Lower leg skin (tissue), 4 donors: ENCODE results near the gene TSTD2. TPM values are rescaled to one million over a fixed set of nuclear protein-coding genes. Genes with fewer than 3 reads are reported as not detected.

ENCODE experiments used
- DNase-seq, 2 donors: peaks; one replicate each; pipeline ENCODE4 v3.0.0-alpha.2; 2019; ENCODE audit warnings: low spot score in 2 of 2
- H3K4me3 ChIP-seq: fragments of 200-600 bp; sonication (generic); 2 replicates; pipeline ENCODE4 v1.5.1; 2017; ENCODE audit warnings: mild to moderate bottlenecking, low read depth; ENCODE audit not compliant: poor library complexity, severe bottlenecking
- POLR2A ChIP-seq, 2 donors: fragments of 450-650 bp; IDR thresholded peaks; one replicate each; pipeline ENCODE4 v1.6.1; 2016 to 2017; ENCODE audit warnings: antibody characterized with exemption in 2 of 2, mild to moderate bottlenecking in 1 of 2, moderate library complexity in 1 of 2
- WGBS, 2 donors: methylation state at CpG; one replicate each; pipeline ENCODE4 v1.1.5; 2018; 5-methylcytosine and 5-hydroxymethylcytosine counted together
- intact Hi-C: fragments of 100-400 bp; cut with DNase I; formaldehyde crosslinking; loops from one replicate; pipeline ENCODE4 v1.15.0; 2023; ENCODE audit warnings: low total_unique reads
- total RNA-seq, 4 donors: library from RNA; depleted of rRNA; stranded (reverse); fragments of >200 nt; gene quantifications; one replicate each; pipeline ENCODE4 v1.1.0, GENCODE V29; 2016
- TF ChIP-seq, protein P1 (sequence below), 3 donors: fragments of 450-650 bp; IDR thresholded peaks; one replicate each; pipeline ENCODE4 v1.5.1; 2016; ENCODE audit warnings: antibody characterized with exemption in 3 of 3, mild to moderate bottlenecking in 3 of 3, moderate library complexity in 2 of 3

TSTD2 gene
- total RNA-seq, 4 donors from 2014 or later, result 10.1 to 15.4 (median 13.2) TPM

DNA sequence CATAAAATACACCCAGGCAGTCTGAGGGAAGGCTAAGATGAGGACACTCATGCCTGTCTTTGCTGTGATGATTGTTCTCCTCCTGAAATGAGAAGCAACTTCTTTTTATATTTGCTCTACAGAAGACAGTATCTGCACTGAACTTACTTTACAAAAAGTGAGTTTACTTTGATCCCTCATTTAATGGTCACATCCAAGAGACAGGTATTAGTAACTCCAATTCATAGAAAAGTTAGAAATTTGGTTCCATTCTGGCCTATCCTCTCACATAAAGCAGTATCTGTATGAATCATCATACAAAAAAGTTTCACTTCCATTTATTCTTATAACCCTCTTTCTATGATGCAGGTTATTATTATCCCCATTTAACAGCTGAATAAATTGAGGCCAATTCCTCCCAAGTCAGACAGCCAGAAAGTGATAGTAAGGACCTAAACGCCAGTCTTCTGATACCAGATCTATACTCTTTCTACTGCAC is 15.2 kb downstream of the TSTD2 start:
- intact Hi-C loops, result no loop called here

DNA sequence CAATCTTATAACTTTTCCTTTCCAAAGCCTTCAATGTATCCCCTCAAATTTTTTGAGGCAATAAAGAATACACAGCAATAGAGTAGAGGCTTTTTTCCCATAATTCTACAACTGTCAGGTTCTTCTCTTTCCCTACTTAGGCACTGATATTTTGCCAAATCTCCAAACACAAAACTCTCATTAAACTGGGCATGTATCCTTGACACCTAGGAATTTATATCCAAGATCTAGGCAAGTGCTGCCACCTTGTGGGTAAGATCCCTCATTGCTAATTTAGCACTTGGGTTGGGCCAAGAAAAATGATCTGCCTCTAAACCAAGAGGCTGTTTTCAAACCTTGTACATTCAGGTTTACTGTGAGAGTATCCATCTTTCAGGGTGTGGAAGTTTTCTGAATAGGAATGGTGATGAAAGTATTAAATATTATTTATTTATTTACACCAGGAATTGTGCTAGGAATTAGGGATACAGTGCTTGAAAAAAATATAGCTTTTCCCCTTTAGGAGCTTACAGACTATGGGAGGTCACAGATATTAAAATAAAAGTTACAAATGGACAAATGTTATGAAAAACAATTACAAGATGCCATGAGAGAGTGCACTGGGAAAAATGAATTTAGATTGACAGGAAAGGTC is 17.6 kb downstream of the TSTD2 start:
- intact Hi-C loops, result no loop called here
- no peak overlapping the region for H3K4me3 ChIP-seq
- DNase-seq, result peak in 1 of 2 donors; percentile 77
- no peak for TF ChIP-seq POLR2A (IDR thresholded peaks at IDR 0.05)
- TF ChIP-seq, protein P1, sequence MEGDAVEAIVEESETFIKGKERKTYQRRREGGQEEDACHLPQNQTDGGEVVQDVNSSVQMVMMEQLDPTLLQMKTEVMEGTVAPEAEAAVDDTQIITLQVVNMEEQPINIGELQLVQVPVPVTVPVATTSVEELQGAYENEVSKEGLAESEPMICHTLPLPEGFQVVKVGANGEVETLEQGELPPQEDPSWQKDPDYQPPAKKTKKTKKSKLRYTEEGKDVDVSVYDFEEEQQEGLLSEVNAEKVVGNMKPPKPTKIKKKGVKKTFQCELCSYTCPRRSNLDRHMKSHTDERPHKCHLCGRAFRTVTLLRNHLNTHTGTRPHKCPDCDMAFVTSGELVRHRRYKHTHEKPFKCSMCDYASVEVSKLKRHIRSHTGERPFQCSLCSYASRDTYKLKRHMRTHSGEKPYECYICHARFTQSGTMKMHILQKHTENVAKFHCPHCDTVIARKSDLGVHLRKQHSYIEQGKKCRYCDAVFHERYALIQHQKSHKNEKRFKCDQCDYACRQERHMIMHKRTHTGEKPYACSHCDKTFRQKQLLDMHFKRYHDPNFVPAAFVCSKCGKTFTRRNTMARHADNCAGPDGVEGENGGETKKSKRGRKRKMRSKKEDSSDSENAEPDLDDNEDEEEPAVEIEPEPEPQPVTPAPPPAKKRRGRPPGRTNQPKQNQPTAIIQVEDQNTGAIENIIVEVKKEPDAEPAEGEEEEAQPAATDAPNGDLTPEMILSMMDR (IDR thresholded peaks at IDR 0.05), result no peak

More for the DNA sequence above, 15.2 kb downstream of the TSTD2 start:
- no peak overlapping the region for H3K4me3 ChIP-seq
- WGBS, 2 donors, result 84 to 88% methylated on average over 1 of the region's 1 CpG
- TF ChIP-seq POLR2A (IDR thresholded peaks at IDR 0.05), result no peak
- TF ChIP-seq, protein P1 (IDR thresholded peaks at IDR 0.05), result no peak
- DNase-seq, result no peak

DNA sequence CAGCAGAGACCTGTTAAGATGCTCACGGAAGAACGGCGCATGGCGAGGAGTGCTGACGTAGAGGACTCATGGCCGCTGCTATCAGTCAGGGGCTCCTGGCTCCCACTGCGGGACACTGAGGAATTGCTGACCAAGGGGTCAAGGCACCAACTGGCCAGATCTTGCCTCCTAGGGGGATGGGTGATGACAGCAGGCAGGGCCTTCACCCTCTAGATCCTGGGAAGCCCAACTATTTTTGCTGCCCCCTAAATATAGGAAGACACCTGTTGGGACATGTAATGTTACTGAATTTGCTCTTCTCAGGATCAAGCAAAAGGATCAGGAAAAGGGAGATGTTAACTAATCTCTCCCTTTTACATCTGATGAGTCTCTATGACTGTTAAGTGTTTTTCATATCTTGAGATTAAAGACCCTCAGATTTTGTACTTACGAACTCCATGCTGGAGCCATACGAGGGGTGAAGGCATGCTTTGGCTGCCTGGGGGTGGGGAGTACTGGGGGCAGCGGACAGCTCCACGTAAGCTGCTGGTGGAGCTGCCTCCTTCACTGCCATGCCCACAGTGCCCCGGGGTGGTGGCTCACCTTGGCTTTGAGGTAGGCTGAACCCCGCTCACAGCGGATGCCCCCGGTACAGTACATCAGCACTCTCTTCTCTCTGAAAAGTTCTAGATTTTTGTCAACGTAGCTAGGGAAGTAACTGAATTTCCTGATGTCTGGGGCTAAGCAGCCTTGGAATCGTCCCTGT is 28.1 kb downstream of the TSTD2 start:
- no peak for DNase-seq
- intact Hi-C loops, result no loop called here
- 84 to 96% methylated on average over 17 of the region's 17 CpGs for WGBS, 2 donors
- no peak overlapping the region for H3K4me3 ChIP-seq
- TF ChIP-seq POLR2A (IDR thresholded peaks at IDR 0.05), result no peak
- TF ChIP-seq, protein P1 (IDR thresholded peaks at IDR 0.05), result no peak

DNA sequence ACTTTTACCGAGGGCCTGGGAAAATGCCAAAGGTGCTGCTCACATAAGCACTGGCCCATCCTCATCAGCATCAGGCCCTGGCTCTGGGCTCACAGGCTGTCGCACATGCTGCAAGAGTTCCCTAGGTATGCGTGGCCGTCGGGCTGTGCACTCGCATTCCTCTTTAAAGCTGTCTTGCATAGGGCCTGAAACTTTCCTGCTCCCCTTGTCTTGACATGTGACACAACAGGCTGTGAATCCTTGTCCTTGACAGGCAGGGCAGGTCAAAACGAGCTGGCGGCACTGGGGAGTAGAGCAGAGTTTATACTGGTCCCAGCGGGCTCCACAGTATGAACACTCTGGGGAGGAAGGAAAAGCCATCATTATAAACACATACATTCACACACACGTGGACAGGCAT is 30.7 kb downstream of the TSTD2 start:
- 77 to 81% methylated on average over 10 of the region's 10 CpGs for WGBS, 2 donors
- intact Hi-C loops, result no loop called here
- no peak for TF ChIP-seq POLR2A (IDR thresholded peaks at IDR 0.05)
- TF ChIP-seq, protein P1 (IDR thresholded peaks at IDR 0.05), result no peak
- no peak for DNase-seq
- no peak overlapping the region for H3K4me3 ChIP-seq

DNA sequence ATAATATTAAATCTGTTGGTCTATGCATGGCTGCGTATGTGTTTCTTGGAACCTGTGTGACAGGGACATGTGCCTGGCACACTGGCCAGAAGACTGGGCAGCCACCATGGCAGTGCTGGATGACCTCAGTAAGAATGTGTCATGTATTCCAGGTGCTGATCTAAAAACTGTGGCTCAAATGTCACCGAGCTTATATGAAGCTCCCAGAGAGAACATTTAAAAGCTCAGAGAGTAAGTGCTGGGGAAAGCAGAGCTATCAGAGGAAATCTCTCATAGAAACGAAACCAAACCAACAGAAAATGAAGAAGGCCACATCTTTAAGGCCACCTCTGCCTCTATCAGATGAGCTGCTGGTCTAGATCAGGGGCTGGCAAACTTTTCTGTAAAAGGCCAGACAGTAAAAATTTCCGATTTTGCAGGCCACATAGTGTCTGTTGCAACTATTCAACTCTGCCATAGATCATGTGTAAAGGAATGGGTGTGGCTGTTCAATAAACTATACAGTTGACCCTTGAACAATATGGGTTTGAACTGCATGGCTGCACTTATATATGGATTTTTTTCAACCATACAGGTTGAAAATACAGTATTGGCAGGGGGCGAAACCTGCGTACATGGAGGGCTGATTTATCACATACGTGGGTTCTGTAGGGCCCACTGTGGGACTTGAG is 31.8 kb downstream of the TSTD2 start:
- intact Hi-C loops, result no loop called here
- no peak for DNase-seq
- TF ChIP-seq, protein P1 (IDR thresholded peaks at IDR 0.05), result no peak
- TF ChIP-seq POLR2A (IDR thresholded peaks at IDR 0.05), result no peak
- 90 to 91% methylated on average over 7 of the region's 7 CpGs for WGBS, 2 donors
- no peak overlapping the region for H3K4me3 ChIP-seq
